K562 (cell line): ENCODE data around the gene RFT1. TPM values are rescaled to one million over a fixed set of nuclear protein-coding genes. Genes with fewer than 3 reads are reported as not detected.
A peak's percentile ranks its signal among the peaks of the same experiment; 100 is the strongest.

Experiments
- ARID1B ChIP-seq: fragments of 450-650 bp; IDR thresholded peaks from 2 replicates; pipeline ENCODE4 v1.6.1; 2016; ENCODE audit warnings: antibody characterized with exemption, mild to moderate bottlenecking, inconsistent platforms
- ATF3 ChIP-seq, 2 experiments: fragments of 450-650 bp in 1 of 2; sonication (generic) in 1 of 2; formaldehyde crosslinking in 1 of 2; IDR thresholded peaks in 1 of 2; conservative IDR thresholded peaks in 1 of 2; 2 replicates each; pipeline versions ENCODE4 v1.6.1 to v1.8.1; 2016 to 2023; ENCODE audit warnings: mild to moderate bottlenecking in 2 of 2, moderate library complexity in 2 of 2, inconsistent platforms in 1 of 2, missing genetic modification reagents in 1 of 2
- CBFA2T3 ChIP-seq: fragments of 450-650 bp; IDR thresholded peaks from 2 replicates; pipeline ENCODE4 v1.6.1; 2017
- DACH1 ChIP-seq: fragments of 450-650 bp; IDR thresholded peaks from 2 replicates; pipeline ENCODE4 v1.6.1; 2018; ENCODE audit not compliant: partially characterized antibody
- FIP1L1 ChIP-seq: fragments of 200-400 bp; formaldehyde crosslinking; IDR thresholded peaks from 2 replicates; pipeline ENCODE4 v1.6.1; 2018; ENCODE audit warnings: mild to moderate bottlenecking, low read depth, low read length; ENCODE audit not compliant: poor library complexity, severe bottlenecking
- FOSL1 ChIP-seq: fragments of 200-800 bp; sonication (Bioruptor generic); conservative IDR thresholded peaks from 2 replicates; pipeline ENCODE4 v1.6.1; 2016; ENCODE audit warnings: missing genetic modification characterization, missing compliant biosample characterization
- HMBOX1 ChIP-seq: sonication (generic); IDR thresholded peaks from 2 replicates; pipeline ENCODE4 v1.6.1; 2016
- JUN ChIP-seq, 2 experiments: sonication (generic) in 1 of 2; formaldehyde crosslinking in 1 of 2; IDR thresholded peaks; 2 replicates each; pipeline versions ENCODE4 v1.6.1 to v1.8.0; 2012 to 2022; ENCODE audit warnings: borderline replicate concordance in 2 of 2, mild to moderate bottlenecking in 2 of 2, improper control_type of control experiment in 1 of 2, low read depth in 1 of 2, low read length in 1 of 2, missing genetic modification reagents in 1 of 2
- KDM1A ChIP-seq, 2 experiments: fragments of 450-650 bp; IDR thresholded peaks; 2 replicates each; pipeline ENCODE4 v1.6.1; 2016; ENCODE audit warnings: mild to moderate bottlenecking in 2 of 2
- NEUROD1 ChIP-seq: fragments of 150-350 bp; IDR thresholded peaks from 2 replicates; pipeline ENCODE4 v1.6.1; 2014; ENCODE audit warnings: borderline replicate concordance, low read length, low read depth; ENCODE audit not compliant: partially characterized antibody
- NFIC ChIP-seq: fragments of 450-650 bp; IDR thresholded peaks from 2 replicates; pipeline ENCODE4 v1.6.1; 2017; ENCODE audit warnings: mild to moderate bottlenecking, inconsistent platforms
- PHB2 ChIP-seq: fragments of 450-650 bp; IDR thresholded peaks from 2 replicates; pipeline ENCODE4 v1.6.1; 2017; ENCODE audit warnings: low read depth
- RAD51 ChIP-seq: fragments of 450-650 bp; IDR thresholded peaks from 2 replicates; pipeline ENCODE4 v1.7.1; 2016; ENCODE audit warnings: low read depth, mild to moderate bottlenecking, borderline replicate concordance
- RCOR1 ChIP-seq, 2 experiments: IDR thresholded peaks; 2 replicates each; pipeline ENCODE4 v1.6.1; 2012; ENCODE audit warnings: low read depth in 2 of 2, low read length in 2 of 2, borderline replicate concordance in 1 of 2, improper control_type of control experiment in 1 of 2
- TARDBP ChIP-seq: fragments of 450-650 bp; IDR thresholded peaks from 2 replicates; pipeline ENCODE4 v1.6.1; 2016
- TBP ChIP-seq: optimal IDR thresholded peaks from 2 replicates; pipeline ENCODE3; 2011; ENCODE audit warnings: low read depth, low read length, improper control_type of control experiment
- TCF3 ChIP-seq: sonication (generic); formaldehyde crosslinking; IDR thresholded peaks from 2 replicates; pipeline ENCODE4 v1.4.0; 2020; ENCODE audit warnings: mild to moderate bottlenecking, missing genetic modification reagents
- TEAD4 ChIP-seq, 2 experiments: sonication (generic) in 1 of 2; formaldehyde crosslinking in 1 of 2; IDR thresholded peaks; 2 replicates each; pipeline versions ENCODE4 v1.6.1 to v1.8.0; 2012 to 2022; ENCODE audit warnings: borderline replicate concordance in 1 of 2, inconsistent platforms in 1 of 2, low read length in 1 of 2, mild to moderate bottlenecking in 1 of 2, missing genetic modification reagents in 1 of 2
- TFAP4 ChIP-seq: sonication (generic); formaldehyde crosslinking; IDR thresholded peaks from 2 replicates; pipeline ENCODE4 v1.8.0; 2022; ENCODE audit warnings: missing genetic modification reagents, mild to moderate bottlenecking, moderate library complexity, borderline replicate concordance
- USF1 ChIP-seq: sonication (generic); formaldehyde crosslinking; IDR thresholded peaks from 2 replicates; pipeline ENCODE4 v1.9.0; 2022; ENCODE audit warnings: mild to moderate bottlenecking, missing genetic modification reagents
- USF2 ChIP-seq: sonication (generic); formaldehyde crosslinking; IDR thresholded peaks from 2 replicates; pipeline ENCODE4 v1.5.0; 2020; ENCODE audit warnings: missing genetic modification reagents
- ZNF395 ChIP-seq: fragments of 200-800 bp; sonication (Bioruptor generic); IDR thresholded peaks from 2 replicates; pipeline ENCODE4 v1.6.1; 2017; ENCODE audit warnings: missing genetic modification characterization, missing compliant biosample characterization
- polyA plus RNA-seq, 8 experiments: library from polyadenylated mRNA; depleted of rRNA in 4 of 8; stranded (reverse) in 5 of 8; unstranded in 3 of 8; fragments of >200 nt; fragmentation: Nextera tagmentation in 2 of 8; fragmentation: Illumina TruSeq in 1 of 8; extraction: Ambion mirVana in 2 of 8; extraction: Trizol in 1 of 8; gene quantifications; 2 replicates each; pipeline versions ENCODE4 v1.2.1 to v1.2.3, GENCODE V29; 2011 to 2014; ENCODE audit warnings: inconsistent platforms in 1 of 8, missing spikeins in 1 of 8
- total RNA-seq, 7 experiments: library from RNA; depleted of rRNA in 6 of 7; stranded (reverse); fragments of >200 nt in 6 of 7; fragmentation: Illumina TruSeq in 2 of 7; extraction: Trizol in 2 of 7; gene quantifications; 2 replicates each; pipeline versions ENCODE4 v1.2.1 to v1.2.3, GENCODE V29; 2011 to 2021; ENCODE audit warnings: low replicate concordance in 1 of 7

Gene RFT1
- total and polyA plus RNA-seq, 9 of the 15 experiments (the other 6 are each of a cell fraction or from before 2014, with no cell fraction given): 4.4 to 23.8 (median 8.9) TPM

- TF ChIP-seq USF2 (CRISPR knock-in tag) (peak; percentile 52), TBP (no peak), JUN (IDR thresholded peaks at IDR 0.05; ENCODE audit: borderline replicate concordance, low read depth, low read length) (0 out of 2 replicates have a peak, but pooled peaks have one; percentile 18), JUN (CRISPR knock-in tag; IDR thresholded peaks at IDR 0.05; ENCODE audit: borderline replicate concordance) (no peak), FOSL1 (tag) (peak; percentile 73), TCF3 (peak; percentile 51), PHB2 (no peak), TARDBP (no peak), TEAD4 (IDR thresholded peaks at IDR 0.05; ENCODE audit: low read length) (0 out of 2 replicates have a peak, but pooled peaks have one; percentile 7), TEAD4 (CRISPR knock-in tag; IDR thresholded peaks at IDR 0.05; ENCODE audit: borderline replicate concordance) (no peak), RCOR1 (IDR thresholded peaks at IDR 0.05; ENCODE audit: borderline replicate concordance in 1 of 2, low read depth in 2 of 2, low read length in 2 of 2) (peak in 1 of 2 experiments; percentile 15; a peak in 1 of 4 replicates), NFIC (0 out of 2 replicates have a peak, but pooled peaks have one; percentile 17), ZNF395 (CRISPR knock-in tag) (peak; percentile 70; the same call in 1 of the 2 replicates), KDM1A (IDR thresholded peaks at IDR 0.05) (peak; percentile 61; a peak in 3 of 4 replicates), TFAP4 (CRISPR knock-in tag) (0 out of 2 replicates have a peak, but pooled peaks have one; percentile 21), HMBOX1 (0 out of 2 replicates have a peak, but pooled peaks have one; percentile 17), DACH1 (peak; percentile 46), USF1 (CRISPR knock-in tag) (peak; percentile 73), NEUROD1 (no peak), FIP1L1 (no peak), ATF3 (IDR thresholded peaks at IDR 0.05) (peak; percentile 72), ATF3 (CRISPR knock-in tag; conservative IDR thresholded peaks at IDR 0.05) (no peak), RAD51 (peak; percentile 17; the same call in 1 of the 2 replicates), ARID1B (peak; percentile 47), CBFA2T3 (peak; percentile 86)
These were observed 861 bp upstream of the RFT1 start (continued) for GRCh38 chr3:53131096-53131495.
